GM12872 (cell line): Measurements from ENCODE around the gene SMAD7.

ENCODE experiments used
- CTCF ChIP-seq: IDR thresholded peaks from 3 replicates; pipeline ENCODE4 v1.5.1; 2011; ENCODE audit warnings: low read depth, mild to moderate bottlenecking, low read length, moderate library complexity; ENCODE audit not compliant: insufficient read depth

Gene SMAD7

GRCh38 chr18:48957136-48957535, 6.4 kb upstream of the SMAD7 start:
- no peak for TF ChIP-seq CTCF

- TF ChIP-seq CTCF: no peak
Measured at GRCh38 chr18:48956356-48956755, 5.6 kb upstream of the SMAD7 start.

- TF ChIP-seq CTCF: no peak
Measured at GRCh38 chr18:48955830-48956261, 5.1 kb upstream of the SMAD7 start.

GRCh38 chr18:48954886-48955819, 4.4 kb upstream of the SMAD7 start:
- no peak for TF ChIP-seq CTCF

GRCh38 chr18:48953104-48953706, 2.4 kb upstream of the SMAD7 start:
- TF ChIP-seq CTCF: no peak

- TF ChIP-seq CTCF: no peak
Measured at GRCh38 chr18:48952287-48953103, 1.7 kb upstream of the SMAD7 start.
